SU-DHL-6 (cell line): ENCODE results near the gene TTL.

Experiments
- H2AFZ ChIP-seq: fragments of 200-600 bp; sonication (generic); 2 replicates; pipeline ENCODE4 v1.6.1; 2014; ENCODE audit warnings: low read depth, mild to moderate bottlenecking, moderate library complexity, mixed read lengths, antibody characterized with exemption, low read length; ENCODE audit not compliant: severe bottlenecking
- H3F3A ChIP-seq: fragments of 200-600 bp; shearing (Covaris generic); 2 replicates; pipeline ENCODE4 v1.6.0; 2016; ENCODE audit warnings: antibody characterized with exemption, mild to moderate bottlenecking; ENCODE audit not compliant: insufficient read depth
- H3K27ac ChIP-seq: fragments of 200-600 bp; sonication (generic); 2 replicates; pipeline ENCODE4 v1.5.1; 2016; ENCODE audit warnings: low read depth, mild to moderate bottlenecking, low read length, moderate library complexity, mixed read lengths
- H3K27me3 ChIP-seq: fragments of 200-600 bp; sonication (generic), shearing (Covaris generic); 2 replicates; pipeline ENCODE4 v1.6.0; 2014; ENCODE audit warnings: mild to moderate bottlenecking, low read length
- H3K36me3 ChIP-seq: fragments of 200-600 bp; sonication (generic); 2 replicates; pipeline ENCODE4 v1.6.1; 2014; ENCODE audit warnings: mild to moderate bottlenecking, low read length, mixed read lengths
- H3K4me2 ChIP-seq: fragments of 300-600, 200-600 bp; shearing (Covaris generic), sonication (generic); 2 replicates; pipeline ENCODE4 v1.6.0; 2014; ENCODE audit warnings: low read length, low read depth, mild to moderate bottlenecking; ENCODE audit not compliant: poor library complexity, severe bottlenecking
- H3K4me3 ChIP-seq: fragments of 200-600 bp; sonication (generic); 2 replicates; pipeline ENCODE4 v1.5.1; 2014; ENCODE audit warnings: antibody characterized with exemption, low read length, mild to moderate bottlenecking, mixed read lengths; ENCODE audit not compliant: insufficient read depth, poor library complexity, severe bottlenecking
- H3K79me2 ChIP-seq: fragments of 200-600 bp; sonication (generic); 2 replicates; pipeline ENCODE4 v1.6.1; 2014; ENCODE audit warnings: mild to moderate bottlenecking, low read length, moderate library complexity; ENCODE audit not compliant: insufficient read depth
- H3K9ac ChIP-seq: fragments of 200-600 bp; sonication (generic); 2 replicates; pipeline ENCODE4 v1.7.0; 2014; ENCODE audit warnings: mild to moderate bottlenecking, low read length
- H3K9me2 ChIP-seq: fragments of 200-600 bp; sonication (generic); replicated peaks from 2 replicates; pipeline ENCODE4 v1.6.1; 2014; ENCODE audit warnings: low read length; ENCODE audit not compliant: insufficient read depth
- H3K9me3 ChIP-seq: fragments of 200-600 bp; sonication (generic); 2 replicates; pipeline ENCODE4 v1.6.1; 2014; ENCODE audit warnings: low read length, mixed read lengths; ENCODE audit not compliant: insufficient read depth
- H4K20me1 ChIP-seq: fragments of 200-600 bp; sonication (generic); 2 replicates; pipeline ENCODE4 v1.6.1; 2014; ENCODE audit warnings: low read depth, mild to moderate bottlenecking, antibody characterized with exemption, low read length, moderate library complexity, mixed read lengths
- EZH2phosphoT487 ChIP-seq: fragments of 200-600 bp; sonication (generic), shearing (Covaris generic); conservative IDR thresholded peaks from 2 replicates; pipeline ENCODE4 v1.6.1; 2018; ENCODE audit warnings: mild to moderate bottlenecking, antibody characterized with exemption, low read length, moderate library complexity, mixed read lengths
- TF ChIP-seq, protein P1 (sequence below): fragments of 200-600 bp; sonication (generic); IDR thresholded peaks from one replicate; pipeline ENCODE4 v1.5.1; 2017; ENCODE audit warnings: antibody characterized with exemption, mild to moderate bottlenecking, low read length, moderate library complexity; ENCODE audit not compliant: insufficient read depth, poor library complexity, severe bottlenecking

Gene TTL

DNA sequence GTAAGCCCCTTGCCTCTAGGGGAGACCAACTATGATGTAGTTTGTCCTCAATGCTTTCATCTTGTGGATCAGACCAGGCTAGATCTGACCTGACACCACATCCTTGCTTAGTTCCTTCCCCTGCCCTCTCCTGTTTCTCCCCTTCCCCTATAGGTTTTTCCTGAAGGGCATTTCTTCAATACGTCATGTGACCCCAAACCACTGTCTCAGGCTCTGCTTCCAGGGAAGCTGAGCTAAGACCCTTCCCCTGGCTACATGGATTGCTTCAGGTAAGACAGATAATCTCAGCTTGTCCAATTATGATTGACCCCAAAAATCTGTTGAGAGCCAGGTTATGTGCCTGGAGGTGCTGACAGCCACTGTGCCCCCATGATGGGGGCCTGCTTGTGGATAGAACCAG is 22.6 kb upstream of the TTL start:
- no peak overlapping the region for H2AFZ ChIP-seq
- H4K20me1 ChIP-seq = no peaks in the 10 kb centered on the region
- no peaks in the 10 kb centered on the region for H3K79me2 ChIP-seq
- H3F3A ChIP-seq = no peaks in the 10 kb centered on the region
- TF ChIP-seq EZH2phosphoT487 = no peak
- TF ChIP-seq, protein P1, sequence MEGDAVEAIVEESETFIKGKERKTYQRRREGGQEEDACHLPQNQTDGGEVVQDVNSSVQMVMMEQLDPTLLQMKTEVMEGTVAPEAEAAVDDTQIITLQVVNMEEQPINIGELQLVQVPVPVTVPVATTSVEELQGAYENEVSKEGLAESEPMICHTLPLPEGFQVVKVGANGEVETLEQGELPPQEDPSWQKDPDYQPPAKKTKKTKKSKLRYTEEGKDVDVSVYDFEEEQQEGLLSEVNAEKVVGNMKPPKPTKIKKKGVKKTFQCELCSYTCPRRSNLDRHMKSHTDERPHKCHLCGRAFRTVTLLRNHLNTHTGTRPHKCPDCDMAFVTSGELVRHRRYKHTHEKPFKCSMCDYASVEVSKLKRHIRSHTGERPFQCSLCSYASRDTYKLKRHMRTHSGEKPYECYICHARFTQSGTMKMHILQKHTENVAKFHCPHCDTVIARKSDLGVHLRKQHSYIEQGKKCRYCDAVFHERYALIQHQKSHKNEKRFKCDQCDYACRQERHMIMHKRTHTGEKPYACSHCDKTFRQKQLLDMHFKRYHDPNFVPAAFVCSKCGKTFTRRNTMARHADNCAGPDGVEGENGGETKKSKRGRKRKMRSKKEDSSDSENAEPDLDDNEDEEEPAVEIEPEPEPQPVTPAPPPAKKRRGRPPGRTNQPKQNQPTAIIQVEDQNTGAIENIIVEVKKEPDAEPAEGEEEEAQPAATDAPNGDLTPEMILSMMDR = no peak
- no peaks in the 10 kb centered on the region for H3K27me3 ChIP-seq
- H3K9ac ChIP-seq = no peak overlapping the region
- no peaks in the 10 kb centered on the region for H3K9me3 ChIP-seq
- no peak overlapping the region for H3K4me3 ChIP-seq
- H3K9me2 ChIP-seq = no peaks in the 10 kb centered on the region
- no peak overlapping the region for H3K27ac ChIP-seq
- no peak overlapping the region for H3K4me2 ChIP-seq
- H3K36me3 ChIP-seq = no peaks in the 10 kb centered on the region

DNA sequence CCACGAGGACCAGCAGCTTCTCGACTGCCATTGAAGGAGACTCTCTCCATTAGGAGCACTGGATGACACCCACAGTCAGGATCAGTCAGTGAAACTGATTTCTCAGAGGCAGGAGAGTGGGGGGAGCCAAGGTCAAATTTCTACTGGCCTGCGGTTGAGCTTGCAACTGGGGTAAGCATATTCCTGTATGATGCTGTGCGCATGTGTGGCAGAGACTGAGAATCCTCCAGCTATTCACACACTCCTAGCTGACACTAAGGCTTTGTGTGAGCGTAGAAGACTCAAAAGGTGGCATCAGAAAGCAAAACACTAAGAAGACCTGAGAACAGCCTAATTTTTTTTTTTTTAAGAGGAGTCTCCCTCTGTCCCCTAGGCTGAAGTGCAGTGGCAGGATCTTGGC is 19.8 kb upstream of the TTL start:
- no peak overlapping the region for H2AFZ ChIP-seq
- H3K4me2 ChIP-seq = no peak overlapping the region
- no peaks in the 10 kb centered on the region for H3K27me3 ChIP-seq
- H3K79me2 ChIP-seq = no peaks in the 10 kb centered on the region
- H3K9me2 ChIP-seq = no peaks in the 10 kb centered on the region
- H3K27ac ChIP-seq = no peak overlapping the region
- no peak overlapping the region for H3K4me3 ChIP-seq
- H3K9ac ChIP-seq = no peak overlapping the region
- no peaks in the 10 kb centered on the region for H3K9me3 ChIP-seq
- no peaks in the 10 kb centered on the region for H4K20me1 ChIP-seq
- TF ChIP-seq, protein P1 = no peak
- no peak for TF ChIP-seq EZH2phosphoT487
- no peaks in the 10 kb centered on the region for H3K36me3 ChIP-seq
- no peaks in the 10 kb centered on the region for H3F3A ChIP-seq

DNA sequence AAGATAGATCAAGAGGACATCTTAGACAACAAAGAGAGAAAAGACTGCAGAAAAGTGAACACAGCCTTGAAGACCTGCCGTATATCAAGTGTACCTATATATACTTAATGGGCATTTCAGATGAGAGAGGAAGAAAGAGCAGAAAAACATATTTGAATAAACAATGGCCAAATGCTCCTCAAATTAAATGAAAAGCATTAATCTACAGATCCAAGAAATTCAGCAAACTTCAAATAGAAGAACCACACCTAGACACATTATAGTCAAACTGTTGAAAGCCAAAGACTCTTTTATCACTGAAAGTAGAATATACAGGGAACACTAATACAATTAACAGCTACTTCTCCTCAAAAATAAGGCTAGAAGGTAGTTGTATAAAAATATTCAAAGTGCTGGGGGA is 18.7 kb upstream of the TTL start:
- Histone ChIP-seq H3K27me3 (no peaks in the 10 kb centered on the region), H3K9me3 (no peaks in the 10 kb centered on the region), H4K20me1 (no peaks in the 10 kb centered on the region), H3K36me3 (no peaks in the 10 kb centered on the region), H3K27ac (no peak overlapping the region), H3F3A (no peaks in the 10 kb centered on the region), H2AFZ (no peak overlapping the region), H3K4me3 (no peak overlapping the region), H3K9ac (no peak overlapping the region), H3K79me2 (no peaks in the 10 kb centered on the region), H3K4me2 (no peak overlapping the region), H3K9me2 (no peaks in the 10 kb centered on the region)
- TF ChIP-seq, protein P1 = no peak
- TF ChIP-seq EZH2phosphoT487 = no peak

DNA sequence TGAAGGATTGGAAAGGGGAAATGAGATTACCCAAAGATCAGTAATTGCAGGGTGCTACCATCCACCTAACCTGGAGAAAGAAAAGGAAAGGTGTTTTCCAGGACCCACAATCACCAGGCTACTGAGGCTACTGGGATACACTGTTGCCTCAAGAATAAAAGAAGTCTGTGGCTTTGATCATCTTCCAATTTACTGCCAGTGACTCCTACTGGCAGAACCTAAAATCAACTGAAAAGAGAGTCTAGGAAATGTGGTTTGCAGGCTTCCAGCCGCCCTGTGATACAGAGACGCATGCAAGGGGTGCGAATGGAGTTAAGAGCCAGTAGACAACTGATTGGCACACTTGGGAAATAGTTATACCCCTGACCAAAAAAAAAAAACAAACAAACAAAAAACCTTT is 16.6 kb upstream of the TTL start:
- Histone ChIP-seq H2AFZ (no peak overlapping the region), H3K9me2 (no peaks in the 10 kb centered on the region), H3K36me3 (no peaks in the 10 kb centered on the region), H3K27ac (no peak overlapping the region), H3K4me2 (no peak overlapping the region), H3K79me2 (no peaks in the 10 kb centered on the region), H4K20me1 (no peaks in the 10 kb centered on the region), H3K9me3 (no peaks in the 10 kb centered on the region), H3K9ac (no peak overlapping the region), H3K27me3 (no peaks in the 10 kb centered on the region), H3F3A (no peaks in the 10 kb centered on the region), H3K4me3 (no peak overlapping the region)
- no peak for TF ChIP-seq EZH2phosphoT487
- TF ChIP-seq, protein P1 = no peak
